Caco-2 (cell line): ENCODE results near the gene NSUN3. TPM values are rescaled to one million over a fixed set of nuclear protein-coding genes. Genes with fewer than 3 reads are reported as not detected.

Experiments used
- BruUV-seq: library from RNA; stranded (reverse); fragments of 400-500 nt; replicated peaks from 2 replicates; lab custom pipeline; 2021; lab: Mats Ljungman, UMichigan
- CTCF ChIA-PET: fragments of 300-600 bp; sonication (Branson Sonifier 250); formaldehyde crosslinking; loops from one replicate; lab custom pipeline; 2022; ENCODE audit warnings: antibody characterized with exemption; lab: Charles Lee
- POLR2A ChIA-PET: fragments of 300-600 bp; sonication (Branson Sonifier 250); formaldehyde crosslinking; loops from one replicate; lab custom pipeline; 2022; ENCODE audit warnings: antibody characterized with exemption; lab: Charles Lee
- DNase-seq, 2 experiments: peaks; one replicate each; pipeline versions ENCODE4 v3.0.0 to v3.0.0-alpha.2; 2020 to 2022
- H3K27me3 ChIP-seq: replicated peaks from 2 replicates; pipeline ENCODE4 v1.6.0; 2011; ENCODE audit warnings: low read length; ENCODE audit not compliant: control insufficient read depth, insufficient read depth
- H3K36me3 ChIP-seq: 2 replicates; pipeline ENCODE4 v1.5.1; 2011; ENCODE audit warnings: low read length; ENCODE audit not compliant: control insufficient read depth, insufficient read depth
- H3K4me1 ChIP-seq: fragments of 250-450 bp; sonication (Bioruptor Pico); 2 replicates; pipeline ENCODE4 v1.5.1; 2020; ENCODE audit warnings: mild to moderate bottlenecking
- H3K4me3 ChIP-seq: 2 replicates; pipeline ENCODE4 v1.5.1; 2011; ENCODE audit warnings: low read depth, mild to moderate bottlenecking, control low read depth, low read length
- H3K9me3 ChIP-seq: fragments of 250-450 bp; sonication (Bioruptor Pico); 2 replicates; pipeline ENCODE4 v1.5.1; 2020; ENCODE audit warnings: mild to moderate bottlenecking, moderate library complexity
- H3K27ac Mint-ChIP-seq: one replicate; pipeline ENCODE4 v1.8.0; 2022; ENCODE audit warnings: mixed read lengths; ENCODE audit not compliant: unreplicated experiment
- H3K27me3 Mint-ChIP-seq: one replicate; pipeline ENCODE4 v1.8.0; 2022; ENCODE audit warnings: mixed read lengths; ENCODE audit not compliant: insufficient read depth, unreplicated experiment
- H3K36me3 Mint-ChIP-seq: one replicate; pipeline ENCODE4 v1.8.0; 2022; ENCODE audit warnings: mild to moderate bottlenecking, mixed read lengths; ENCODE audit not compliant: insufficient read depth, unreplicated experiment
- H3K4me1 Mint-ChIP-seq: one replicate; pipeline ENCODE4 v1.8.0; 2022; ENCODE audit warnings: low read depth, mixed read lengths; ENCODE audit not compliant: unreplicated experiment
- H3K4me3 Mint-ChIP-seq: one replicate; pipeline ENCODE4 v1.8.0; 2022; ENCODE audit warnings: mild to moderate bottlenecking, moderate library complexity, mixed read lengths; ENCODE audit not compliant: unreplicated experiment
- H3K9me3 Mint-ChIP-seq: one replicate; pipeline ENCODE4 v1.8.0; 2022; ENCODE audit warnings: mixed read lengths; ENCODE audit not compliant: unreplicated experiment
- intact Hi-C: fragments of 100-400 bp; cut with micrococcal nuclease; formaldehyde crosslinking; loops from one replicate; pipeline ENCODE4 v1.10.0; 2022; ENCODE audit not compliant: unreplicated experiment
- total RNA-seq: library from RNA; stranded (reverse); gene quantifications from 2 replicates; pipeline ENCODE4 v1.2.3, GENCODE V29; 2022
- TF ChIP-seq, protein P1 (sequence below), 2 experiments: fragments of 200-600 bp in 1 of 2; IDR thresholded peaks; 1 replicate in 1 of 2; 2 replicates in 1 of 2; pipeline versions ENCODE4 v1.5.1 to v1.8.0; 2011 to 2022; ENCODE audit warnings: antibody characterized with exemption in 1 of 2, control low read depth in 1 of 2, inconsistent platforms in 1 of 2, low read depth in 1 of 2, low read length in 1 of 2, mild to moderate bottlenecking in 1 of 2, moderate library complexity in 1 of 2; ENCODE audit not compliant: insufficient read depth in 1 of 2, severe bottlenecking in 1 of 2, unreplicated experiment in 1 of 2

NSUN3 gene
- total RNA-seq, 1 experiment from 2014 or later: 7.1 TPM

DNA sequence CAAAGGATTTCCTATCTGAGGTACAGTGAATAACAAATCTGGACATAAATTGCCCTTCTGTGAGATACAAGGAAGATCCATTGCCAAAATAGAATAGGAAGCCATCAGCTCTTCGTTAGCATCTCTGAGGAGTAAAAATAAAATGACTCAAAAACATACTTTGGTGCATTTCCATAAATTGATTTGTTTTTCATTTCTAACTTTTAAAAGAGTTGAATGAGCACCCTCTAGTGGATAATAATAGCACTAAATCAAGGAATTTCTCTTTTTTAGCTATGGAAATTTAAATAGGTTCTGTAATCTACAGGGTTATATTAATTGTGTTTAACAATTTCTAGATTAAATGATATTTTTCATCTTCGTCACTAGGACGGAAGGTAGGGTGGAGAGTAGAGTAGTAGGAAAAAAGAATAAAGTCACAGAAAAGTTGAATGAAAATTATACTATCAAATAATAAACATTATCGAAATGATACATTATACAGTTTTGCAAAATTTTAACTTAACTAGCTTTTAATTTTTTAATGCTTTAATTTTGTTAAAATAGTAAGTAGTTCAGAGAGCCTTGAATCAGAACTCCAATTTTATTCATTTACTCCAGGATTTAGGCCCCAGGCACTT lies 6.4 kb downstream of the NSUN3 start:
- H3K4me3 Mint-ChIP-seq: no peak overlapping the region
- no peak for DNase-seq

DNA sequence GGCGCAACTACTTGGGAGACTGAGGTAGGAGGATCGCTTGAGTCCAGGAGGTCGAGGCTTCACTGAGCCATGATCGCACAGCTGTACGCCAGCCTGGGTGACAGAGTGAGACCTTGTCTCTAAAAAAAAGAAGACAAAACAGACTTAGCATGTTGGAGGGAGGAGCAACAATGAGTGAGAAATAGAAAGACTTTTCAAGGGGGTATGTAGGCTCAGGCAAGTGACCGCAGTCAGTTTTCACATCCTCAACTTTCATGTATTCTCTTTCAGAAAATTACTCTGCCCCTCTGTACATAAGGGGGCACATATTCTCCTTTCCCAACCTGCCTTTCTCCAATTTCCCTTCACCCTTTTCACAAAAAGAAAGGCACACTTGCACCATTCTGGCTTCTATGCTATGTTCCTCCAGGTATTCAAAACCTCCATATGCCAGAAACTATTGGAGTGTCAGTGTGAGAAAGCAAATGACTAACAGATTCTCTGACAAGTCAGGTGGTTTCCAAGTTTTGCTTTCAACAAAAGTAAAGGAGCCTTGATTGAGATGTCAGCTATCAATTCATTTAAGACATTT lies 7.6 kb downstream of the NSUN3 start:
- H3K36me3 Mint-ChIP-seq: no peaks in the 10 kb centered on the region
- intact Hi-C loops: no loop called here
- H3K27me3 Mint-ChIP-seq: no peaks in the 10 kb centered on the region
- no peaks in the 10 kb centered on the region for H3K9me3 ChIP-seq
- no peaks in the 10 kb centered on the region for H3K27me3 ChIP-seq
- POLR2A ChIA-PET: no interaction called here
- no peak overlapping the region for H3K4me3 Mint-ChIP-seq
- no peaks in the 10 kb centered on the region for H3K4me1 ChIP-seq
- H3K36me3 ChIP-seq: no peaks in the 10 kb centered on the region
- no TSS peak for BruUV-seq
- peaks cover 8% of the 10 kb centered on the region for H3K4me1 Mint-ChIP-seq
- CTCF ChIA-PET: no interaction called here
- H3K9me3 Mint-ChIP-seq: no peaks in the 10 kb centered on the region
- TF ChIP-seq, protein P1, sequence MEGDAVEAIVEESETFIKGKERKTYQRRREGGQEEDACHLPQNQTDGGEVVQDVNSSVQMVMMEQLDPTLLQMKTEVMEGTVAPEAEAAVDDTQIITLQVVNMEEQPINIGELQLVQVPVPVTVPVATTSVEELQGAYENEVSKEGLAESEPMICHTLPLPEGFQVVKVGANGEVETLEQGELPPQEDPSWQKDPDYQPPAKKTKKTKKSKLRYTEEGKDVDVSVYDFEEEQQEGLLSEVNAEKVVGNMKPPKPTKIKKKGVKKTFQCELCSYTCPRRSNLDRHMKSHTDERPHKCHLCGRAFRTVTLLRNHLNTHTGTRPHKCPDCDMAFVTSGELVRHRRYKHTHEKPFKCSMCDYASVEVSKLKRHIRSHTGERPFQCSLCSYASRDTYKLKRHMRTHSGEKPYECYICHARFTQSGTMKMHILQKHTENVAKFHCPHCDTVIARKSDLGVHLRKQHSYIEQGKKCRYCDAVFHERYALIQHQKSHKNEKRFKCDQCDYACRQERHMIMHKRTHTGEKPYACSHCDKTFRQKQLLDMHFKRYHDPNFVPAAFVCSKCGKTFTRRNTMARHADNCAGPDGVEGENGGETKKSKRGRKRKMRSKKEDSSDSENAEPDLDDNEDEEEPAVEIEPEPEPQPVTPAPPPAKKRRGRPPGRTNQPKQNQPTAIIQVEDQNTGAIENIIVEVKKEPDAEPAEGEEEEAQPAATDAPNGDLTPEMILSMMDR (IDR thresholded peaks at IDR 0.05; ENCODE audit: insufficient read depth in 1 of 2, low read depth in 1 of 2, low read length in 1 of 2, severe bottlenecking in 1 of 2, unreplicated experiment in 1 of 2): no peak
- DNase-seq: no peak
- no peak overlapping the region for H3K27ac Mint-ChIP-seq
- H3K4me3 ChIP-seq: no peak overlapping the region

More for the DNA sequence above, 6.4 kb downstream of the NSUN3 start:
- no peaks in the 10 kb centered on the region for H3K36me3 ChIP-seq
- H3K36me3 Mint-ChIP-seq: peaks cover 6% of the 10 kb centered on the region
- H3K9me3 Mint-ChIP-seq: no peaks in the 10 kb centered on the region
- no peaks in the 10 kb centered on the region for H3K27me3 ChIP-seq
- intact Hi-C loops: loop anchor here (1.0 to 2.0 kb wide), 2 partner anchors 65 to 163 kb away; no protein-coding TSS in a partner anchor
- no peak overlapping the region for H3K27ac Mint-ChIP-seq
- no TSS peak for BruUV-seq
- H3K4me1 ChIP-seq: no peaks in the 10 kb centered on the region
- ChIA-PET POLR2A (no interaction called here), CTCF (interaction anchor here (0.6 kb wide), 1 partner anchor 89 kb away, joined by 3 read pairs; the partner anchor contains the start of gene ARL13B)
- TF ChIP-seq, protein P1 (IDR thresholded peaks at IDR 0.05; ENCODE audit: insufficient read depth in 1 of 2, low read depth in 1 of 2, low read length in 1 of 2, severe bottlenecking in 1 of 2, unreplicated experiment in 1 of 2): peak; percentile 29 to 31
- no peaks in the 10 kb centered on the region for H3K9me3 ChIP-seq
- H3K4me1 Mint-ChIP-seq: peaks cover 8% of the 10 kb centered on the region
- no peaks in the 10 kb centered on the region for H3K27me3 Mint-ChIP-seq
- no peak overlapping the region for H3K4me3 ChIP-seq

GRCh38 chr3:94071713-94072284 lies 8.9 kb downstream of the NSUN3 start:
- H3K4me3 Mint-ChIP-seq: no peak overlapping the region
- intact Hi-C loops: no loop called here
- no peaks in the 10 kb centered on the region for H3K9me3 Mint-ChIP-seq
- peaks cover 3% of the 10 kb centered on the region for H3K4me1 Mint-ChIP-seq
- H3K36me3 Mint-ChIP-seq: no peaks in the 10 kb centered on the region
- no peaks in the 10 kb centered on the region for H3K27me3 Mint-ChIP-seq
- Histone ChIP-seq H3K9me3 (no peaks in the 10 kb centered on the region), H3K4me3 (no peak overlapping the region), H3K4me1 (no peaks in the 10 kb centered on the region), H3K27me3 (no peaks in the 10 kb centered on the region), H3K36me3 (no peaks in the 10 kb centered on the region)
- BruUV-seq: no TSS peak
- H3K27ac Mint-ChIP-seq: no peak overlapping the region
- ChIA-PET POLR2A (no interaction called here), CTCF (interaction anchor here (0.7 to 0.8 kb wide), 2 partner anchors 9 to 67 kb away, joined by 3 to 5 read pairs; partner anchors contain the start of genes DHFR2 and NSUN3)
- TF ChIP-seq, protein P1 (IDR thresholded peaks at IDR 0.05; ENCODE audit: insufficient read depth in 1 of 2, low read depth in 1 of 2, low read length in 1 of 2, severe bottlenecking in 1 of 2, unreplicated experiment in 1 of 2): no peak
- DNase-seq: no peak
